ENCODE results near the gene GNL2.

The GNL2 gene

DNA sequence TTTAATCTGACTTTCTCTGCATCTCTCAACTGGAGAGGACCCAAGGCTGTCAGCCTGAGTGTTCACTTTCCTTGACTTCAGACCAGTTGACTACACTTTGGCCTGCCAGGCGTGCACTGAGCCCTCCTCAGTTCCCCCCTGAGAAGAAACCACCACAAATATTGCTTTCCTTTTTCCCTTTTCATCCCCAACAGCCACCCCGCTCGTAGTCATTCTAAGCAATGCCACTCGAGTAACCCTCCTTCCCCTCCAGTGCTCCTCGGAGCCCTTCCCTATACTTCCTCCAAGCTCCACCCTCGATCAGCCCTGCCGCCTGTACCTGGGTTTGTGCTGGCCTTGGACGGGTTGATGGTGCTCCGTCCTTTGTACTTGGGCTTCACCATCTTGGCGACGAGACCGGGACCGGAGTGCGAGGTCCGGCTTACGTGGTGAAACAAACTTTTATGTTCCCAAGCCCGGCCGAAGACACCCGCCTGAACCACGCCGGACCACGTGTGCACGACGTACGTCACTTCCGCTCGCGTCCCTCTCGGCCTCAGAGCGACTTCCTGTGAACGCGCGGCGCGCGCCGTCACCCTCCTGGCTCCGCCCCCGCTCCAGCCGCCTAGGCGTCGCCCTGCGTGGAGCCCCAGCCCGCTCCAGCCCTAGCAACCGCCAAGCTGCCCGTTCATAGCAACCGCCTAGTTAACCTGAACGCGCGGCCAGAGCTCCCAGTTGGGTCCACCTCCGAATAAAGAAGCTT, at the start of gene GNL2:
GNL2 (minus strand) TSS at position 498 of the 742 bp plus-strand sequence; CDS start at position 383, 115 bp downstream.
- peak; percentile 98 for DNase-seq (ENCODE audit: low spot score)

DNA sequence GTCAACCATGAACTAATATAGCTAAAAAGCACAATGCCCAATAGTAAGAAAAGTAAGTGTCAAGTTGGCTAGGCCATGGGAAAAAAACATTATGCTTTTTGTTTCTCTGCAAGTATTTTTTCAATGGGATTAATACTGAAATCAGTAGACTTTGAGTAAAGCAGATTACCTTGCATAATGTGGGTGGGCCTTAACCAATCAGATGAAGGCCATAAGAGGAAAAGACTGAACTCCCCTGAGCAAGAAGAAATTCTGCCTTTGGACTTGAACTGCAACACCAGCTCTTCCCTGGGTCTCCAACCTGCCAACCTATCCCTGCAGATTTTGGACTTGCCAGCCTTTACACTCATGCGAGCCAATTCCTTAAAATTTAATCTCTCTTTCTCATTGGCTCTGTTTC, 45.3 kb upstream of the GNL2 start:
- DNase-seq (ENCODE audit: low spot score) = no peak

DNA sequence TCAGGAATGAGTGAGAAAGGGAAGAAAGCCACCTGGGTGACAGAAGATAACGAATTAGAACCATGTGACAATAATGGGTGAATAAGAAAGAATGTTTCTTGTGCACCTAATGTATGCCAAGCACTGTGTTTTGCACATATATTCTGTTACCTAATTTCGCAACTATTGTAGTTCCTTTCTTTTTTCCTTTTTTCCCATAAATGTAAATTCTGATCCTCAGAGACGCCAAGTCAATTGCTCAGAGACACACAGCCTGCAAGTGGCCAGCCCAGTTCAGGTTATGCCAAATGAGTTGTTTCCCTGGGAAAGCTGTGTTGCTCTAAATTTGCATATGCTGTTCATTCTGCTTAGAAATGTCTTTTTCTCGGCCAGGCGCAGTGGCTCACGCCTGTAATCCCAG, 40.7 kb upstream of the GNL2 start:
- no peak for DNase-seq (ENCODE audit: low spot score)

DNA sequence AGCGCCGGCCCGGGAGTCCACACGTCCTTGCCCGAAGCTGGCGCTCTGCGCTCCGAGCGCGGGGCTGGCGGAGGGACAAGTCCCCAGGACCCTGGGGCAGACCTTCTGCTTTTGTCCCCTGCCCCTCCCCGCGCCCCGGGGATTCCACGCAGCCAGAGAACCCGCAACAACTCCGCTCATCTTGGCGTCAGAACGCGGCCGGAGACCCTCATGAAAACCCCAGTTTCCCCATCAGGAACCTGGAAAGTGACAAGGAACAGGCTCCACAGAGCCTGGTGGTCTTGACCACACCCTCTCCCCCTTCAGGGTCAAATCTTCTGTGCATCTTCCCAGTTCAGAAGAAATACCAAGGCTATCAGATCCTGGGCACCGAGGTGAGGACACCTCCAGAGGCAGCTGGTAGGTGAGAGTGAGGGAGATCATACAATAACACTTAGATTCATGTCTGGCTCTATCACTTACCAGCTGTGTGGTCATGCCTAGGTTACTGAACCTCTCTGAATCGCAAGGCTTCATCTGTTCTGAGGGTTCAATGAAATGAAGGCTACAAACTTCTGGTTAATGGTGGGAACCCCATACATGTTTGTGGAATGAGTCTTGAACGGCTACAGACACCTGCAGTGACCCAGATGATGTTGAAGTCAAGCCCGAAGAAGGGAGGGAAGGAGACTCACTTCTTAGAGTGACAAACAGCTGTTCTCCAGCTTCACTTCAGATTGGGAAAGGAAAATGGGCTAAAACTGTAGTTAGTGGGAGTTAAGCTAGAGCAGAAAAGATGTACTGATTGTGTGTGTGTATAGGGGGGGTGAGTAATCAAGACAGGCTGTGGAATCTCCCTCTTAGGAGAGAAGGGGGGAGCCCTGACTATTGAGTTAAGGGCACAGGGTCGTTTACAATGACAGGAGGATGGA, 39.5 kb upstream of the GNL2 start:
- DNase-seq (ENCODE audit: low spot score) = no peak

DNA sequence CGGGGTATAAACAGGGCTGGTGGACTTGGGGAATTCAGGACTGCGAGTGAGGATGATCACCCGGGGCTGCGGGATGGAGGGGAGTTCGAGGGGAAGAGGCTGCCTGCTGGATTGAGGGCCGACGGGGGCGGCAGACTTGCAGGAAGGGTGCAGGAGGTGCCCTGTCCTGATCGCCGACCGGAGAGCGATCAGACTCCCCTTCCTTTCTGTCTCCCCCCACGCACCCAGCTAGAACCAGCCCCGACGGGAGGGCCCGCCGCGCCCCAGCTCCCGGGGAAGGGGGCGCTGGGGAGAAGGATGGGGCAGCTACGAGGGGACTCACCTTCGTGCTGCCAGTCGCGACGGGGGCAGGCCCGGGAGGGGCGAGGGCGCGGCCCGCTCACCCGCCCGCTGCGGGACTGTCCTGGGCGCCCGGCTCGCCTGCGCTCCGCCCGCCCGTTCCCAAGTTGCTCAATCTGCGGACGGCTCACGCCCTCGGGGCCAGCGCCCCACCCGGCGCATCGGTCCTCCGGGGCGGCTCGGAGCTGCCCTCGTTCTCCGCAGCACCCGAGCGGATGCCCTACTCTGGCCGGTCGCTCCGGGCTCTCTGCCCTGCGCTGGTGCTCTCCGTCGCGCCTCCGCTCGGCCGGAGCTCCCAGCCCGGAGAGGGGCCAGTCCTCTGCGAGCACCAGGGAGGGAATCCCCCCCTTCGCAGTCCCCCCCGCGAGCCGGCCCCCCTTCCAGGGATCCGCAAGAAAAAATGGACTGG, 38.7 kb upstream of the GNL2 start, which contains the start of gene RSPO1:
RSPO1 (minus strand) TSS at position 649 of the 748 bp plus-strand sequence. CDS start 5,231 bp downstream, outside the sequence.
- peak; percentile 20 for DNase-seq (ENCODE audit: low spot score)

DNA sequence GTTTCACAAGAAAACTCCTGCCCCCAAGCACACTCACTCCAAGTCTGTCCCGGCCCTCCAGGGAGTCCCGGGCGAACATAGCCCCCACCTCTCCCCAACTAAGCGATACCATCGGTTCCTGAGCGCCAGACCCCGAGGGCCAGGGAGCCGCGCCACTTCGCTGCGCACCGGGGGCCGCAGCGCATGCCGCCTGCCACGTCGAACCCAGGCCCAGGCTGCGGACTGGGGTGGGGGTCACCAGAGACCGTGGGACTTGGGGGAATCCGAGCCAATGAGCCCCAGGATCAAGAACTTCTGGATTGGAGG, 38.2 kb upstream of the GNL2 start:
- no peak for DNase-seq (ENCODE audit: low spot score)

DNA sequence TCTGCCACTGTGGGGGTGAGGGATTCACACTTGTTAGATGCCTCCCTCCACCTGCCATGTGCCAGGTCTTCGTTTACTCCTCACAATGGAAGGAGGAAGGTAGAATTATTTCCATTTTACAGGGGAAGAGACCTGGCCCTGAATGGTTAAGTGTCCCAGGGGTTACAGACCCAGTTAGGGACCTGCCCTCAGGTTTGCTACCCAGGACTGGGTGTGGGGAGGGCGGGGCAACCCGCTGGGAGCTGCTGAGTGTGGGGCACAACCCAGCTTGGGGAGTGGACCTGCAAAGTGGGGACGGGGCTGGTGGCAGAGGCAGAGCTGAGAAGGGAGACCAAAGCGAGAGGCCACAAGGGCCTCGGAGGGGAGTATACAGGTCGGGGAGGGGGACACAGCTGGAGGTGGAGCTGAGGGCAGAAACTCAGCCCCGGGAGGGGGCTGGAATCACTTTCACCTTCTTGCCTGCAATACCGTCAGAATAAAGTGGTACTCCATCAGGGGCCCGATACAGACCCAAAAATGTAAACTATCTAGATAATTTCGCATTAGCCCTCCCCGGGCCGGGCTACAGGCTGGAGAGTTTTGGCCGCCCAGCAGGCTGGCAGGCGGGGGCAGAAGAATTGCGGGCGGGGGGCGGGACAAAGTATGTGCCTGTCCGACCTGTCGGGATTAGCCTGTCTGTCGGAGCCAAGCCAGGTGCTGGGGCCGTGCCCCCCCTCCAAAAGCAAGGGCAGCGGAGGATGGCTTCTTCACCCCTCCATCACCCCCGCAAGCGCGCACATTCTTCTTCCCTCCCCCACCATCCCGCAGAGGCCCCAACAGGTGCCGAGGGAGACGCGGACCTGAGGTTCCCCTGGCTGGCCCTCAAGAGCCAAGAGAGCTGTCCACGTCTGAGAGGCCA, 37.6 kb upstream of the GNL2 start:
- DNase-seq (ENCODE audit: low spot score) = no peak

DNA sequence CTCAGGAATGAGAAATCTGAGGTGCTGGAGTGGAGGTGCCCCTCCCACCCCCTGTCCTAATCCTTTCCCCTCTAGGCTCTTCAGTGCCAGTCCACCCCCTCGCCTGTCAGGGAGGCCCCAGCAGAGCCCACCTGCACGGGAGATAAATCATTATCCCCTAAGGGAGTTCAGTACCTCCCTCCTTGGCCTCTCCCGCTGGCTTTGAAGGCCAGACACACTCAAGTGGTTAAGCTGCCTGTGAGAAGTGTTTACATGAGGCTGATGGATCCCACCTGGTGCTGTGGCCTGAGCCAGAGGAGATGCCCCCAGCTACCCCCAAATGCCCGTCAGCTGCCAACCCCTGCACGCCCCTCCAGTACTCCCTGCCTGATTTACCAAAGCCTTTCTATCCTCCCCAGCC, 35.3 kb upstream of the GNL2 start:
- no peak for DNase-seq (ENCODE audit: low spot score)

DNA sequence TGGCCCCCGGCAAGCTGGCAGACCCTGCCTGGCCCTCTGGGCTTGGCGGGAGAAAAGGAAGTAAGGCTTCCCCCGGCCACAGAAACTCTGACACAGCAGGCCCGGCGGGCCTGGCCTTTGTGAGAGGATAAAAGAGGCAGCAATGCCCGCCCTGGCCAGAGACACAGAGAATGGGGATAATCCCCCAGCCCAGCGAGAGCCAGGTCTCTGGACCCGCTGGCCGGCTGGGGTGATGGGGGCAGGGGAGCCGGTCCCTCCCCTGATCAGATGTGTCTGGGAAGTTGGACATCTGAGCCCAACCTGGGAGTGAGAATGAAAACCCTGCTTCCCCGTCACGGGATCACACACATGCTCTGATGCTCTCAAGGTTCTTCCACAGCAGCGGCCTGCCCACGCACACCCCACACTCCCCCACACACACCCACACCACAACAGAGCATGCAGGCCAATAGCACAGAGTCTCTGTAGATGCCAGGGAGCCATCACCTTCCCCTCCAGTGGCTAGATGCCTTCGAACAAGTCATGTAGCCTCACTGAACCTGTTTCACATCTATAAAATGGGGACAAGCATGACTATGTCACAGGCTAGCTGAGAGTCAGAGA, 34.8 kb upstream of the GNL2 start:
- no peak for DNase-seq (ENCODE audit: low spot score)

DNA sequence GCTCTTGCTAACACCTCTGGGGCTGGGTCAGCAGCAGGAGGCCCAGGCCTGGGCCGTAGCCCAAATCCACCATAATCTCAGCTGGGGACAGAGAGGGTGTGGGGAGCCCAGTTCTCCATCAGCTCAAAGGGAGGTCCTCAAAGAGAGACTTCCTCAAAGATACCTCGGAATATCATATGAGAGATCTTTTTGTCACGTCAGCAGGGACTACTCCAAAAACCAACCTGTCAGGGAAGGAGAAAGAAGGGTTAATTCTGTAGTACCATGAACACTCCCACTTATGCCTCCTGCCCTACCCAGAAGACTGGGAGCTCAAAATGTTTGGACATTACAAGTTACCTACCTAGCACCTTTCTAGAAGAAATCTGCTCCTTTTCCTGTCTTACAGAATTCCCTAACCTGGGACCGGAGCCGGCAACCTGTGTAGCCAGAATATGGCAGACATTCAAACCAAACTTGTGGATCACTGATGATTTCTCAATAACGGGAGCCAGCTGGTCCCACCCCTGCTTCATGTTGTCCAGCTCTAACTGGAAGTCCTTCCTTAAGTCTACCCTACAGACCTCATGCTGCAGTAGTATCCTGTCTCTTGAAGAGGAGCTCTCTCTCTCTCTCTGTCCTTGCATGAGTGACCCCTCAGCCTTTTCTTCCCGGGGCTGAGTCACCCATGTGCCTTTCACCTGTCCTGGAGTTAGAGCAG, 34.1 kb upstream of the GNL2 start:
- no peak for DNase-seq (ENCODE audit: low spot score)

DNA sequence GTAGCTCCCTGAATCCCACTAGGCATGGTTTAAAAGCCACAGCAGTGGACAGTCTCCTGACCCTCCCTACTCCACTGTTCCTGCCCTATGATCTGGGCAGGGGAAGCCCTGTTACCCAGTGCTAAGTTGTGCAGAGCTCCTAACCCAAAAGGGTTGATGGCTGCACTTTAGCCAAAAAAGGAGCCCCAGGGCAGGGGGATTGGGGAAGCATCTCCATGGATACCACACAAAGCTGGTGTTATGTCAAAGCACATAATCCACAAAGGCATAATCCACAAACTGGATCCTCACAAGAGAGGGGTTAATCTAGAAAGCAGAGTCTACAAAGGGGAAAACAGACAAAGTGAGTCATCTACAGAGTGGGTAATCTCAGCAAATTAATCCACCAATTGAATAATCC, 33.3 kb upstream of the GNL2 start:
- DNase-seq (ENCODE audit: low spot score) = no peak

DNA sequence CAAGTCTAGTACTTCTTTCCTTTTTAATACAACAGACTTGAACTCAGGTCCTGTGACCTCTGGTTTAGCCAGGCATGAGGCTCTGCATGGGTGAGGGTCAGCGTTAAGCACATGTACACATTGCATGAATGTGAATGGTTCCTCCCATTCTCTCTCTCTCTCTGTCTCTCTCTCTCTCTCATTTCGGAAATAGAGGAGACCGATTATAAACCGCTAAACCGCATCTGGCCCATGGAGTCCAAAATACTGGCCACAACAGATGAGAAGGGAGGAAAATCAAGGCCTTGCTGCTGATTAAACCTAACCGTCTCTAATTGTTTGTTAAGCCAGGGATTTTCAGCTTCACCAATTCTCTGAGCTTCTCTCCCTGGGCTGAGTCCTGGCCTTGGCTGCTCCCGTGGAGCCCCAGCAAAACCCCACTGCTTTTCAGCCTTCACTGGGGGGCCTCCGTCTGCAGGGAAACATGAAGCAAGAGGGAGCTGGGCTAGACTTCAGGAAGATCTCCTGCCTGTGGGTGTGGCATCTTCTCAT, 32.4 kb upstream of the GNL2 start:
- DNase-seq (ENCODE audit: low spot score) = no peak

DNA sequence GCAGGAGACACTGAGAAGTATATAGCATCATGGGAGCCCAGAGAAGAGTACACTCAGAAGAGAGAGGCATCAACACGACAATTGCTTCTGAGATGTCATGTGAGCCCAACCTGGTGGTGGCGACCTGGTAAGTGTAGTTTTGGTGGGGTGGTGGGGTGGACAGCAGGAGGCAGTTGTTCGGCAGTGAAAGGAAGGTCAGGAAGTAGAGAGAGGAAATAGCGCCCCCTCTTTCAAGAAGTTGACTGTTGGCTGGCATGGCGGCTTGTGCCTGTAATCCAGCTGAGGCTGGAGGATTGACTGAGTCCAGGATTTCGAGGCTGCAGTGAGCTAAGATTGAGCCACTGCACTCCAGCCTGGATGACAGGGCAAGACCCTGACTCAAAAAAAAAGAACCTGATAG, 26.4 kb upstream of the GNL2 start:
- no peak for DNase-seq (ENCODE audit: low spot score)

DNA sequence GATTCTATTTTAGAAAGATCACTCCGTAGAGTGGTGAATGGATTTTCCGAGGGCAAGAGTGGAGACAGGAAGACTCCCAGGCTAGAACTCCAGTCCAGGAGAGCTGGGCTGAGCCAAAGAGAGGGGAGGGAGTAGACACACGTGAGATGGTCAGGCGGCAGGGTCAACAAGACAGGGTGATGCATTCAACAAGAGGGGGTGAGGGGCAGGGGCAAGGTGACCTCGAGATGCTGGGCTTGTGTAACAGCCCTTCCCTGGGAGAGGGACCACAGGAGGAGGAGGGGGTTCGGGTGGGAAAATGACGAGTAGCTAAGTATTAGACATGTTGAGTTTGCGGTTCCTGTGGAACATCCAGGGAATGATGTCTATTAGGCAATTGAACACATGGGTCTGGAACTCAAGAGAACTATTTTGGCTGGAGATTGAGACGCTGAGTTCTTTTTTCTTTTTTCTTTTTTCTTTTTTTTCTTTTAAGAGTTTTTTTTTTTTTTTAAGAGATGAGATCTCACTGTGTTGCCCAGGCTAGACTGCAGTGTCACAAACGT, 25.7 kb upstream of the GNL2 start:
- no peak for DNase-seq (ENCODE audit: low spot score)

DNA sequence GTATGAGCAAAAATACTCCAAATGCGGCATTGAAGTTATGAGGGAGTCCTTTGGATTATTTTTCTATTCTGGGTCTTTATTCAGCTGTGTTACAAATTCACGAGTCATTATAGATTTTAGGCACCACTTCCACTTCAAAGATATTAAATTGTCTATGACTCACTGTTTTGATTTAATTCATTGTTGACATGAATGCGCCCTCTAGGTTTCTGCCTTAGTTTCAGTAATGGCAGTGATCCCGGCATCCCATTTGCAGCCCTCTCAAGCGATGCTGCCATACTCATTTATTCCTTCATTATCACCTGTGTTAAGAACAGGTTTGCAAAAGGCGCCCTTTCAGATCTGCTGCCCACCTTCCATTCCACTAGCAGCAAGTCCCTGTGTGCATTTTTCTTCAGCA, 25.0 kb upstream of the GNL2 start:
- DNase-seq (ENCODE audit: low spot score) = no peak

DNA sequence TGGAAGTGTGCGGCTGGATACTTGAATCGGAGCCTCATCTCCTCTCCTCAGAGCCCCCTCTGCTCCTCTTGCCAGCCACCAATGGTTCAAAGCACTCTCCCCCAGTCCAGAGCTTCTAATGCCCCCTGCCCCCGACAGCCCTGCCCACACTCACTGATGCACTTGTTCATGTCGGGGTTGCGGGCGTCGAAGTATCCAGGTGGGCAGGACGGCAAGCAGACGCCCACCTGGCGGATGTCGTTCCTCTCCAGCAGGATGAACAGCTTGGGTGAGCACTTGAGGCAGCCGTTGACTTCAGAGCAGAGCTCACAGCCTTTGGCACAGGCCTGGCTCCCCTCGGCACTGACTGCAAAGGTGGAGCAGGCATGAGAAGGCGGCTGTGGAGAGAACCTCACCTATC, 20.6 kb upstream of the GNL2 start:
- DNase-seq (ENCODE audit: low spot score) = no peak

DNA sequence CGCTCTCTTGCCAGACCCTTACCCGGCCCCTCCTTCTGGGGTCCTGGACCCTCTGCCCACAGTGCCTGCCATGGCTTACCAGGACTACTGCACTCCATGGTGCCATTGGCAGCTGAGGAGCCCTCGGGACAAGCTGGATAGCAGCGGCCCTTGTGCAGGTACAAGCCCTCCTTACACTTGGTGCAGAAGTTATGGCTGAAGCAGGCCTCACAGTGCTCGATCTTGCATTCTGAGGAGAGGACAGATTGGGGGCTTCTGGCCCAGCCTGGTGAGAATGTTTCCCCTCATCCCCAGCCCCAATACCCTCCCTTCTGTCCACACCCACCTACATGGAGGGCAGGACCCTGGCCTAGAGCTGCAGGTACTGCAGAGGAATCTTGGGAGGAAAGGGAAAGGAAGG, 18.4 kb upstream of the GNL2 start:
- DNase-seq (ENCODE audit: low spot score) = no peak

DNA sequence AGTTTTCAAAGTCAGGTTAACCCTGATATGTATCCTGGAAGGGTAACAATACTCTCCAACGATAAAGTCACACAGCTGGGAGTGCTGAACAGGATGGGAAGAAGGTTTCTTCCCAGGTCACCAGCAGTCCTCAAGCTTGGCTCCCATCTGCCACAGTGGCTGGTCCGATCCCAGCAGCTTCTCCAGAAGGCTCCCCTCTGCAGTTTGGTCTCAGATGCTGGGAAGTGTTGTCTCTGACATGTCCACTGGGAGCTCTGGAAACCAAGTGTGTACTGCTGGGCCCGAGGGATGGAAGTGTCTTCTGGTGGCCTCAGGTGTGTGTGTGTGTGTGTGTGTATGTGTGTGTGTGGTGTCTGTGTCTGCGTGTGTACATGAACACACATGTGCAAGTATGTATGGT, 16.4 kb upstream of the GNL2 start:
- no peak for DNase-seq (ENCODE audit: low spot score)

DNA sequence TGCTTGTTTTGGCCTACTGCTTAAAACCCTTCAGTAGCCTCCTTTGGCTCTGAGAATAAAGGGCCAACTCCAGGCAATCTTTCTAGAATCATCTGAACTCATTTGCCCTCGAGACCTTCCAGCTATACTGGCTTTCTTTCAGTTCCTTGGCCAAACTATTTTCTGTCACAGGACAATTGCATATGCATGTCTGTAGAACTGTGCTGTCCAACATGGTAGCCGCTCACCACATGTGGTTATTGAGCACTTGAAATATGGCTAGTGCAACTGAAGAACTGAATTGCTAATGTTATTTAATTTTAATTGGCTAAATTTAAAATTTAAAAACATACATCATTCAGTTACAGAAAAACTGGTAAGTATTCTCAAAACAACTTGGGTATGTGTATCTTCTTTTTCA, 14.3 kb upstream of the GNL2 start:
- DNase-seq (ENCODE audit: low spot score) = no peak

DNA sequence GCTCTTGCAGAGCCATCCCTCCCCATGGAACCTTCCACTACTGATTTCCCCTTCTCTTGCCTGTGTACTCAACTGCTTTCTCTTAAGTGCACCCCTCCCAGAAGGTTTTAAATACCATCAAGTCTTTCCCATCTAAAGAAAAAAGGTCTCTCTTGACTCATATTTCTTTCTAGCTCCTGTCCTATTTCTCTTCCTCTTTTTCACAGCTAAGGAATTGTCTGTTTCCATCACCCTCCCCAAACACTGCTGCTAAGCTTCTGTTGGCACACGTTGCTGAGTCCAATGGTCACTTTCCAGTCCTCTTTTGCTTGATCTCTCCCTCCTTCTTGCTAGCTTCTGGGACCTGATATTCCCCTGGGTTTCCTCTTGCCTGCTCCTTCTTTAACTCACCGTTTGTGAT, 13.3 kb upstream of the GNL2 start:
- DNase-seq (ENCODE audit: low spot score) = no peak

All from germinal center (tissue), 1 donor.